GM12865 (cell line): ENCODE data around the gene SLC66A2.

ENCODE experiments used
- DNase-seq: peaks from one replicate; pipeline ENCODE4 v3.0.0; 2010; ENCODE audit warnings: low read depth
- H3K4me3 ChIP-seq: 2 replicates; pipeline ENCODE4 v1.5.1; 2011; ENCODE audit warnings: mild to moderate bottlenecking, low read depth, low read length, control low read depth
- TF ChIP-seq, protein P1 (sequence below): IDR thresholded peaks from 2 replicates; pipeline ENCODE4 v1.5.1; 2011; ENCODE audit warnings: low read length, control low read depth, low read depth, inconsistent platforms; ENCODE audit not compliant: insufficient read depth; ENCODE audit errors: missing control alignments

Gene SLC66A2

DNA sequence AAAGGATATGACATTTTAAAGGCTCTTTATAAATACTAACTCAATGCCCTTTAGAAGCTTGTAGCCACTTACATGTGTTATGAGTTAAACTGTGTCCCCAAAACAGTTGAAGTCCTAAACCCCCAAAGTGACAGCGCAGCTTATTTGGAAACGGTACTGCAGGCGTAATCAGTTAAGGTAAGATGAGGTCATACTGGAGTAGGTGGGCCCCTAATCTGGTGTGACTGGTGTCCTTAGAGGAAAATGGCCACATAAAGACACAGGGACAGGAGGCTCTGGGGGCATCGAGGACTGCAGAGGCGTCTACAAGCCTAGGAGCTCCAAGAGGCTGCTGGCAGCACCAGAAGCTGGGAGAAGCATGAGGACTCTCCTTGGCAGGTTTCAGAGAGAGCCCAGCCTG is 28.4 kb upstream of the SLC66A2 start:
- no peak for DNase-seq
- TF ChIP-seq, protein P1, sequence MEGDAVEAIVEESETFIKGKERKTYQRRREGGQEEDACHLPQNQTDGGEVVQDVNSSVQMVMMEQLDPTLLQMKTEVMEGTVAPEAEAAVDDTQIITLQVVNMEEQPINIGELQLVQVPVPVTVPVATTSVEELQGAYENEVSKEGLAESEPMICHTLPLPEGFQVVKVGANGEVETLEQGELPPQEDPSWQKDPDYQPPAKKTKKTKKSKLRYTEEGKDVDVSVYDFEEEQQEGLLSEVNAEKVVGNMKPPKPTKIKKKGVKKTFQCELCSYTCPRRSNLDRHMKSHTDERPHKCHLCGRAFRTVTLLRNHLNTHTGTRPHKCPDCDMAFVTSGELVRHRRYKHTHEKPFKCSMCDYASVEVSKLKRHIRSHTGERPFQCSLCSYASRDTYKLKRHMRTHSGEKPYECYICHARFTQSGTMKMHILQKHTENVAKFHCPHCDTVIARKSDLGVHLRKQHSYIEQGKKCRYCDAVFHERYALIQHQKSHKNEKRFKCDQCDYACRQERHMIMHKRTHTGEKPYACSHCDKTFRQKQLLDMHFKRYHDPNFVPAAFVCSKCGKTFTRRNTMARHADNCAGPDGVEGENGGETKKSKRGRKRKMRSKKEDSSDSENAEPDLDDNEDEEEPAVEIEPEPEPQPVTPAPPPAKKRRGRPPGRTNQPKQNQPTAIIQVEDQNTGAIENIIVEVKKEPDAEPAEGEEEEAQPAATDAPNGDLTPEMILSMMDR = no peak
- no peak overlapping the region for H3K4me3 ChIP-seq

DNA sequence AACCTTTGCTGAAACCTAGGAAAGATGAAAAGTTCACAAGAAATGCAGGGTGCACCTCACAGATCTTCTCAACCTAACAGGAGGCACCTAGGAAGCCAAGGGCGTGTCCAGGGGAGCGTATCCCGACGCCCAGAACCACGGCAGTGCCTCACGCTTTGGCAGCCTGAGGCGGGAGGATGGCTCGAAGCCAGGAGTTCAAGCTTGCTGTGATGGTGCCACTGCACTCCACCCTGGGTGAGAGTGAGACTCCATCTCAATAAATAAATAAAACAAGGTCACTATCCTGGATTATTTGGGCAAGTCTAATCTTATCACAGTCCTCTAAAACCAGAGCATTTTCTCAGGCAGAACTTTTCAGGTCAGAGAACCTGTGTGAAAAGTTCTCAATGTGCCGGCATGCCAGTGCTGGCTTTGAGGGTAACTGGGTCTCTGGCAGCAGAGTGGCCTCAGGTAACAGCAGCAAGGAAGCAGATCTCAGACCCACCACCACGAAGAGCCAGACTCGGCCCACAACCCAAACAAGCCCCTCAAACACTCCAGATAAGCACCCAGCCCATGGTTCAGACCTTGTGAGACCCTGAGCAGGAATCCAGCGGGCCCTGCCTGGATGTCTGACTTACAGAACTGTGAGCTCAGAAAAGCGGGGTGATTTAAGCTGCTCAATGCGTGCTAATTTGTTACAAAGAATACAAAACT is 24.7 kb upstream of the SLC66A2 start:
- DNase-seq = no peak
- TF ChIP-seq, protein P1 = no peak
- H3K4me3 ChIP-seq = no peak overlapping the region

- TF ChIP-seq, protein P1 = no peak
- no peak for DNase-seq
- H3K4me3 ChIP-seq = no peak overlapping the region
These were observed 23.6 kb upstream of the SLC66A2 start for GRCh38 chr18:79975043-79975442.

GRCh38 chr18:79974025-79974654 is 22.7 kb upstream of the SLC66A2 start:
- TF ChIP-seq, protein P1 = no peak
- no peak overlapping the region for H3K4me3 ChIP-seq

DNA sequence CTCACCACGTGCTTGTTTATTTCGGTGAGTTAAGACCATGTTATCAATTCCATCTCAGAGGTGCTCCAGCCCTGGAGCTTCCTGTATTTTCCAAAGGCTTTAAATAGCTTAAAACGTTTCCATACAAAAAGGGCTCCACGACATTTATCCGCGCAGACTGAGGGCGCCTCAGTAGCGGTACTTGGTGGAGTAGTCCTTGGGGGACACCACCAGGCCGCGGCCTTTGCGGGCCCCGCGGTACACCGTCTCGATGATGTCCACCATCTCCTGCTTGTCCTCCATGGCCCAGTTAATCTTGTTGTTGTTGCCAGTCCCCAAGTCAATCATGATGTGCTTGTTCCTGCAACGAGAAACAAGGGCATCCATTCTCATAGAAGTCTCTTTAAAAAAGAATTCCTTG is 22.1 kb upstream of the SLC66A2 start:
- no peak overlapping the region for H3K4me3 ChIP-seq
- no peak for DNase-seq
- TF ChIP-seq, protein P1 = no peak

More at GRCh38 chr18:79974025-79974654, 22.7 kb upstream of the SLC66A2 start:
- no peak for DNase-seq

GRCh38 chr18:79972720-79973119 is 21.3 kb upstream of the SLC66A2 start:
- TF ChIP-seq, protein P1 = no peak
- DNase-seq = no peak
- no peak overlapping the region for H3K4me3 ChIP-seq
